HCT116 (cell line): Measurements from ENCODE around the gene TMEM185B.

Source experiments
- TF ChIP-seq, protein P1 (sequence below), 3 experiments: fragments of 200-600 bp in 1 of 3; sonication (generic) in 1 of 3; IDR thresholded peaks in 2 of 3; conservative IDR thresholded peaks in 1 of 3; 2 replicates each; pipeline ENCODE4 v1.5.1; 2012 to 2017; ENCODE audit warnings: low read depth in 2 of 3, low read length in 2 of 3, antibody characterized with exemption in 1 of 3, borderline replicate concordance in 1 of 3, control low read depth in 1 of 3, mild to moderate bottlenecking in 1 of 3, mixed read lengths in 1 of 3, mixed run types in 1 of 3, moderate library complexity in 1 of 3; ENCODE audit not compliant: insufficient read depth in 1 of 3
- TF ChIP-seq, protein P2 (sequence below): IDR thresholded peaks from 2 replicates; pipeline ENCODE4 v1.6.1; 2012; ENCODE audit warnings: low read depth

GRCh38 chr2:120251880-120252224 lies 28.7 kb upstream of the TMEM185B start:
- TF ChIP-seq, protein P1, sequence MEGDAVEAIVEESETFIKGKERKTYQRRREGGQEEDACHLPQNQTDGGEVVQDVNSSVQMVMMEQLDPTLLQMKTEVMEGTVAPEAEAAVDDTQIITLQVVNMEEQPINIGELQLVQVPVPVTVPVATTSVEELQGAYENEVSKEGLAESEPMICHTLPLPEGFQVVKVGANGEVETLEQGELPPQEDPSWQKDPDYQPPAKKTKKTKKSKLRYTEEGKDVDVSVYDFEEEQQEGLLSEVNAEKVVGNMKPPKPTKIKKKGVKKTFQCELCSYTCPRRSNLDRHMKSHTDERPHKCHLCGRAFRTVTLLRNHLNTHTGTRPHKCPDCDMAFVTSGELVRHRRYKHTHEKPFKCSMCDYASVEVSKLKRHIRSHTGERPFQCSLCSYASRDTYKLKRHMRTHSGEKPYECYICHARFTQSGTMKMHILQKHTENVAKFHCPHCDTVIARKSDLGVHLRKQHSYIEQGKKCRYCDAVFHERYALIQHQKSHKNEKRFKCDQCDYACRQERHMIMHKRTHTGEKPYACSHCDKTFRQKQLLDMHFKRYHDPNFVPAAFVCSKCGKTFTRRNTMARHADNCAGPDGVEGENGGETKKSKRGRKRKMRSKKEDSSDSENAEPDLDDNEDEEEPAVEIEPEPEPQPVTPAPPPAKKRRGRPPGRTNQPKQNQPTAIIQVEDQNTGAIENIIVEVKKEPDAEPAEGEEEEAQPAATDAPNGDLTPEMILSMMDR (IDR thresholded peaks at IDR 0.05 in 2 of 3, conservative IDR thresholded peaks at IDR 0.05 in 1 of 3; ENCODE audit: borderline replicate concordance in 1 of 3, insufficient read depth in 1 of 3, low read depth in 2 of 3, low read length in 2 of 3) = no peak
- TF ChIP-seq, protein P2, sequence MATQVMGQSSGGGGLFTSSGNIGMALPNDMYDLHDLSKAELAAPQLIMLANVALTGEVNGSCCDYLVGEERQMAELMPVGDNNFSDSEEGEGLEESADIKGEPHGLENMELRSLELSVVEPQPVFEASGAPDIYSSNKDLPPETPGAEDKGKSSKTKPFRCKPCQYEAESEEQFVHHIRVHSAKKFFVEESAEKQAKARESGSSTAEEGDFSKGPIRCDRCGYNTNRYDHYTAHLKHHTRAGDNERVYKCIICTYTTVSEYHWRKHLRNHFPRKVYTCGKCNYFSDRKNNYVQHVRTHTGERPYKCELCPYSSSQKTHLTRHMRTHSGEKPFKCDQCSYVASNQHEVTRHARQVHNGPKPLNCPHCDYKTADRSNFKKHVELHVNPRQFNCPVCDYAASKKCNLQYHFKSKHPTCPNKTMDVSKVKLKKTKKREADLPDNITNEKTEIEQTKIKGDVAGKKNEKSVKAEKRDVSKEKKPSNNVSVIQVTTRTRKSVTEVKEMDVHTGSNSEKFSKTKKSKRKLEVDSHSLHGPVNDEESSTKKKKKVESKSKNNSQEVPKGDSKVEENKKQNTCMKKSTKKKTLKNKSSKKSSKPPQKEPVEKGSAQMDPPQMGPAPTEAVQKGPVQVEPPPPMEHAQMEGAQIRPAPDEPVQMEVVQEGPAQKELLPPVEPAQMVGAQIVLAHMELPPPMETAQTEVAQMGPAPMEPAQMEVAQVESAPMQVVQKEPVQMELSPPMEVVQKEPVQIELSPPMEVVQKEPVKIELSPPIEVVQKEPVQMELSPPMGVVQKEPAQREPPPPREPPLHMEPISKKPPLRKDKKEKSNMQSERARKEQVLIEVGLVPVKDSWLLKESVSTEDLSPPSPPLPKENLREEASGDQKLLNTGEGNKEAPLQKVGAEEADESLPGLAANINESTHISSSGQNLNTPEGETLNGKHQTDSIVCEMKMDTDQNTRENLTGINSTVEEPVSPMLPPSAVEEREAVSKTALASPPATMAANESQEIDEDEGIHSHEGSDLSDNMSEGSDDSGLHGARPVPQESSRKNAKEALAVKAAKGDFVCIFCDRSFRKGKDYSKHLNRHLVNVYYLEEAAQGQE = no peak
